Natural killer cell (primary cell): Measurements from ENCODE around the gene CKLF. TPM values are rescaled to one million over a fixed set of nuclear protein-coding genes. Genes with fewer than 3 reads are reported as not detected.

ENCODE experiments used
- ATAC-seq, 3 donors: fragments of 150-1000 bp in 2 of 3; fragments of 200-7000 bp in 1 of 3; cut with Tn5 transposase; 1 replicate in 1 of 3; 2 replicates in 2 of 3; pipeline ENCODE4 v1.10.0; 2021; ENCODE audit warnings: mild to moderate bottlenecking in 2 of 3, moderate library complexity in 2 of 3
- DNase-seq, 2 donors: peaks; one replicate each; pipeline versions ENCODE4 v3.0.0 to v3.0.0-alpha.2; 2013 to 2021; ENCODE audit warnings: mixed read lengths in 1 of 2
- H3K27ac ChIP-seq: one replicate; pipeline ENCODE4 v1.5.1; 2013; ENCODE audit warnings: mild to moderate bottlenecking, low read length
- H3K27me3 ChIP-seq: one replicate; pipeline ENCODE4 v1.6.1; 2013; ENCODE audit warnings: low read length; ENCODE audit not compliant: control insufficient read depth, insufficient read depth
- H3K36me3 ChIP-seq: one replicate; pipeline ENCODE4 v1.6.1; 2013; ENCODE audit warnings: low read length; ENCODE audit not compliant: control insufficient read depth, insufficient read depth
- H3K4me1 ChIP-seq: one replicate; pipeline ENCODE4 v1.6.1; 2013; ENCODE audit warnings: low read length; ENCODE audit not compliant: control insufficient read depth, insufficient read depth
- H3K4me3 ChIP-seq: one replicate; pipeline ENCODE4 v1.5.1; 2013; ENCODE audit warnings: low read length
- H3K9me3 ChIP-seq: one replicate; pipeline ENCODE4 v1.6.1; 2013; ENCODE audit warnings: low read length; ENCODE audit not compliant: control insufficient read depth, insufficient read depth
- H3K27ac Mint-ChIP-seq, 2 donors: one replicate each; pipeline ENCODE4 v1.8.0; 2022; ENCODE audit warnings: mild to moderate bottlenecking in 2 of 2, mixed read lengths in 2 of 2, moderate library complexity in 1 of 2
- H3K27me3 Mint-ChIP-seq, 2 donors: one replicate each; pipeline ENCODE4 v1.8.0; 2022; ENCODE audit warnings: low read depth in 2 of 2, mixed read lengths in 2 of 2
- H3K36me3 Mint-ChIP-seq: one replicate; pipeline ENCODE4 v1.8.0; 2022; ENCODE audit warnings: mixed read lengths
- H3K4me1 Mint-ChIP-seq, 2 donors: one replicate each; pipeline ENCODE4 v1.8.0; 2022; ENCODE audit warnings: mixed read lengths in 2 of 2
- H3K4me3 Mint-ChIP-seq: one replicate; pipeline ENCODE4 v1.8.0; 2022; ENCODE audit warnings: mild to moderate bottlenecking, moderate library complexity, mixed read lengths
- H3K9me3 Mint-ChIP-seq, 2 donors: one replicate each; pipeline ENCODE4 v1.8.0; 2022; ENCODE audit warnings: mixed read lengths in 2 of 2
- WGBS: methylation state at CpG from one replicate; pipeline ENCODE4 v1.1.7; 2013; ENCODE audit warnings: missing lambda C conversion rate; ENCODE audit not compliant: insufficient coverage; 5-methylcytosine and 5-hydroxymethylcytosine counted together
- intact Hi-C: fragments of 100-400 bp; cut with micrococcal nuclease; formaldehyde crosslinking; loops from one replicate; pipeline ENCODE4 v1.14.2; 2022
- total RNA-seq, 4 donors: library from RNA; stranded (reverse); fragments of 120-200 nt in 1 of 4; gene quantifications; one replicate each; pipeline versions ENCODE4 v1.2.3 to v1.2.4, GENCODE V29; 2013 to 2022
- TF ChIP-seq, protein P1 (sequence below): fragments of 200-600 bp; IDR thresholded peaks from one replicate; pipeline ENCODE4 v1.8.0; 2022; ENCODE audit warnings: antibody characterized with exemption

Gene CKLF
- total RNA-seq, 3 donors from 2014 or later (not counting 1 experiment from before 2014, with no cell fraction given): 48.0 to 69.7 (median 54.6) TPM

DNA sequence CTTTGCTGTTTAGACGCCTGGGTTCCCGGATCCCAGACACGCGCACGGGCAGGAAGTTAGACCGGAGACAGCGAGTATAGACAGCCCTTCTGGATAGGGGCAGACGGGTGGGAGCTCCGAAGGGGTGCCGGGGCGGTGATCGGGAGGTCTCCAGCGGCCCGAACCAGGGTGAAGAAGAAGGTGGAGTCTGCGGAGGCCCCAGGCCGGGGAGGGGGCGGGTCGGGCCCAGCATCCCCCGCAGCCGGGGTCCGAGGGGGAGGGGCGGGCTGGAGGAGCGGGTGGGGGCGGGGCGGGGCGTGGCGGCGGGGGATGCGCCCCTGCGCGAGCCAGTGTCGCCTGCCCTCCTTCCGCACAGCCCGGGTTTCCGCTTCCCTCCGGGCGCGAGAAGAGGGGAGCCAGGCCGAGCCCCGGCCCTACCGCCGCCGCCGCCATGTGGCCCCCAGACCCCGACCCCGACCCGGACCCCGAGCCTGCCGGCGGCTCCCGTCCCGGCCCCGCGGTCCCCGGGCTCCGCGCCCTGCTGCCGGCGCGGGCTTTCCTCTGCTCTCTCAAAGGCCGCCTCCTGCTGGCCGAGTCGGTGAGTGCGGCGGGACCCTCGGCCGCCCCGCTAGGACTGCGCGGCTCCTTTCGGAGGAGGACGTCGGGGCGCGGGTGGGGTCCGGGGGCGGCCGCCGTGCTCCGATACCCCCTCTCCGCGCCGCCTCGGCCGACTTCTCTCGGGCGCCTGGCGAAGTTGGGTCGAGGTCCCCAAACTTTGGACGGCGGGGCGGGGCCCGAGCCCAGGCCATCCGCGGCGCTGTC lies 52.2 kb downstream of the CKLF start, which contains the start of gene CMTM3:
CMTM3 (plus strand) TSS at position 329 of the 801 bp plus-strand sequence; CDS start at position 431, 102 bp downstream.
- ATAC-seq (peak; percentile 59 to 78 (median 70)), DNase-seq (peak; percentile 73 to 84)
- Mint-ChIP-seq H3K27me3 (no peaks in the 10 kb centered on the region), H3K4me3 (peak within 1 kb of the TSS; percentile 88), H3K4me1 (peaks cover 29 to 42% of the 10 kb centered on the region in 2 donors), H3K9me3 (no peaks in the 10 kb centered on the region), H3K36me3 (no peaks in the 10 kb centered on the region), H3K27ac (peak within 1 kb of the TSS; percentile 81 to 93)
- intact Hi-C loops: loop anchor here (1.0 to 10.0 kb wide), 3 partner anchors 52 to 270 kb away; partner anchors contain the start of genes CKLF and TK2
- Histone ChIP-seq H3K9me3 (peaks cover 9% of the 10 kb centered on the region), H3K27ac (peak within 1 kb of the TSS; percentile 80), H3K27me3 (no peaks in the 10 kb centered on the region), H3K4me3 (peak within 1 kb of the TSS; percentile 88), H3K36me3 (peaks cover 10% of the 10 kb centered on the region), H3K4me1 (peaks cover 53% of the 10 kb centered on the region)
- under 1% methylated on average over 94 of the region's 96 CpGs for WGBS
- TF ChIP-seq, protein P1, sequence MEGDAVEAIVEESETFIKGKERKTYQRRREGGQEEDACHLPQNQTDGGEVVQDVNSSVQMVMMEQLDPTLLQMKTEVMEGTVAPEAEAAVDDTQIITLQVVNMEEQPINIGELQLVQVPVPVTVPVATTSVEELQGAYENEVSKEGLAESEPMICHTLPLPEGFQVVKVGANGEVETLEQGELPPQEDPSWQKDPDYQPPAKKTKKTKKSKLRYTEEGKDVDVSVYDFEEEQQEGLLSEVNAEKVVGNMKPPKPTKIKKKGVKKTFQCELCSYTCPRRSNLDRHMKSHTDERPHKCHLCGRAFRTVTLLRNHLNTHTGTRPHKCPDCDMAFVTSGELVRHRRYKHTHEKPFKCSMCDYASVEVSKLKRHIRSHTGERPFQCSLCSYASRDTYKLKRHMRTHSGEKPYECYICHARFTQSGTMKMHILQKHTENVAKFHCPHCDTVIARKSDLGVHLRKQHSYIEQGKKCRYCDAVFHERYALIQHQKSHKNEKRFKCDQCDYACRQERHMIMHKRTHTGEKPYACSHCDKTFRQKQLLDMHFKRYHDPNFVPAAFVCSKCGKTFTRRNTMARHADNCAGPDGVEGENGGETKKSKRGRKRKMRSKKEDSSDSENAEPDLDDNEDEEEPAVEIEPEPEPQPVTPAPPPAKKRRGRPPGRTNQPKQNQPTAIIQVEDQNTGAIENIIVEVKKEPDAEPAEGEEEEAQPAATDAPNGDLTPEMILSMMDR: peak; percentile 81

DNA sequence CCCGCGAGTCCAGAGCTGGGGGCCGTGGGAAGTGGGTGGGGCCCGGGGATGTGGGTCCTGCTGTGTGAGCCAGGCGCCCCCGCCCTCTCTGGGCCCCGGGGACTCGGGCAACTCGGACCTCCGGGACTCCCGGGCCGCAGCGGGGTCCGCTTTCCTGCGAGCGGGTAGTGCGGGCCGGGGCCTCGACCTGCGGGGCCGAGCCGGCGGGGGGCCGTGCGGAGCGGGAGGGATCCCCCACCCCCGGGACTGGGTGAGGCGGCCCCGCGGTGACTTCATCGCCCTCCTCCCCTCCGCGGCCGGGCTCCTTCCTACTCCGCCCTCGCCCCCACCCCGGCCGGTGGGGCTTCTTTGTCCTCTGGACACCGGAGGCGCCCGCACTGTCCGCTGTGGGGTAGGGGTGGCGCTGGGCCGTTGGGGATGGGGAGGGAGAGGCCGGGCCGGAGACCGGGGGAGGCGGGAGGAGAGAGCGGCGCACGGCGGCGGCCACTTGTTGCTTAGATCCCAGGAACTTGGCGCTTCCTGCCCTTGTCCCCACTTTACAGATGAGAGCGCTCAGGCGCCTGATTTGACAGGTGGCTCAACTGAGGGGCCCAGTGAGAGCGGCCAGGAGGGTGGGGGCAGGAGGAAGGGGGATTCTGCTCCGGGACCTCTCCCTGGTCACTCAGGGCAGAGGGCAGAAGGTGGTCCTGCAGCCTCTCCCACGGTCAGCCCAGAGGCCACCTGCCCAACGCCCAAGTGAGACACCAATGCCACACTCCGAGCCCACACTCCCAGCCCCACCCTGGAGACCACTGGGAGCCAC lies 53.0 kb downstream of the CKLF start:
- H3K27ac Mint-ChIP-seq: peak overlapping the region; percentile 77 to 93

DNA sequence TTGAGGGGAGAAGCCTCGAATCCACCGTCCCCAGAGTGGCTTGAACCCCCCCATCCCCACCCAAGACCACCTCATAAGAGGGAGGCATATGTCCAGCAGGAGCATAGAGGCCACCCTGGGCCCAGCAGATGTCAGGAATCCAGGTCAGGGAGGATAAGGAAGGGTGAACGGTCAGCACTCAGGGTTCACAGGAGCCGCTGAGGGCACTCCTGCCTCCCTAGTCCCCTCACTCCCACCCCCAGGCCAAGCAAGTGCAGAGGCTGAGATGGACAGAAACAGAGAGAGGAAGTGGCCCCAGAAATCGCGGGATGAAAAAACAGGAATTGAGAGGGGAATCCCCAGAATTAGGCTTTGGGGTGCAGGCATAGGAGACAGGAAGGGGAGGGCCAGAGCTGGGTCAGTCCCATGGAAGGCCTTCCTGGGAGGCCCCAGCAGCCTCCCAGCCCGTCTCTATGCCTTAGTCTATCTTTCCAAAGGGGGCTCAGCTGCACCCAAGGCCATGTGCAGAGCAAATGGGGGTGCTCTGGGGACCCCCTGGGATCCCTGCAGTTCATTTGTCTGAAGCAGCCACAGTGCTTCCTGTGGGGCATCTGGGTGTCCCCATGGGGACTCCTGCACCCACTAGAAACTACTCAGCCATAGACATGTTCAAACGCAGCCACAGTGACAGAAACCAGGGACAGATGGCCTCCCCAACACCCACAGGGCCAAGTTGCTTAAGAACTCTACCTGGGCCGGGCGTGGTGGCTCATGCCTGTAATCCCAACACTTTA lies 53.8 kb downstream of the CKLF start:
- Histone ChIP-seq H3K27me3 (no peaks in the 10 kb centered on the region), H3K36me3 (peaks cover 25% of the 10 kb centered on the region), H3K4me3 (peak overlapping the region; percentile 88), H3K9me3 (peaks cover 6% of the 10 kb centered on the region), H3K4me1 (peaks cover 53% of the 10 kb centered on the region), H3K27ac (peak overlapping the region; percentile 80)
- TF ChIP-seq, protein P1: no peak
- H3K9me3 Mint-ChIP-seq: no peaks in the 10 kb centered on the region
- peak in 1 of 2 donors; percentile 37 for DNase-seq
- peak overlapping the region; percentile 77 to 93 for H3K27ac Mint-ChIP-seq
- intact Hi-C loops: loop anchor here (10.0 kb wide), 1 partner anchor 269 kb away; no protein-coding TSS in a partner anchor
- peaks cover 29 to 42% of the 10 kb centered on the region in 2 donors for H3K4me1 Mint-ChIP-seq
- no peaks in the 10 kb centered on the region for H3K27me3 Mint-ChIP-seq
- peak overlapping the region; percentile 87 for H3K4me3 Mint-ChIP-seq
- no peak for ATAC-seq
- no peaks in the 10 kb centered on the region for H3K36me3 Mint-ChIP-seq
- WGBS: 39% methylated on average over 8 of the region's 10 CpGs

More for the DNA sequence above, 53.0 kb downstream of the CKLF start:
- WGBS: 3% methylated on average over 53 of the region's 61 CpGs
- H3K36me3 ChIP-seq: peaks cover 18% of the 10 kb centered on the region
- H3K9me3 ChIP-seq: peaks cover 9% of the 10 kb centered on the region
- ATAC-seq (peak; percentile 23 to 43 (median 34)), DNase-seq (peak; percentile 51 to 55)
- H3K27me3 Mint-ChIP-seq: no peaks in the 10 kb centered on the region
- H3K27ac ChIP-seq: peak overlapping the region; percentile 80
- peak overlapping the region; percentile 88 for H3K4me3 ChIP-seq
- peaks cover 29 to 42% of the 10 kb centered on the region in 2 donors for H3K4me1 Mint-ChIP-seq
- intact Hi-C loops: loop anchor here (10.0 kb wide), 1 partner anchor 269 kb away; no protein-coding TSS in a partner anchor
- no peaks in the 10 kb centered on the region for H3K27me3 ChIP-seq
- no peaks in the 10 kb centered on the region for H3K36me3 Mint-ChIP-seq
- H3K4me1 ChIP-seq: peaks cover 53% of the 10 kb centered on the region
- TF ChIP-seq, protein P1: no peak
- H3K9me3 Mint-ChIP-seq: no peaks in the 10 kb centered on the region
- H3K4me3 Mint-ChIP-seq: peak overlapping the region; percentile 87
